ENCODE measurements around the gene BCHE.

DNA sequence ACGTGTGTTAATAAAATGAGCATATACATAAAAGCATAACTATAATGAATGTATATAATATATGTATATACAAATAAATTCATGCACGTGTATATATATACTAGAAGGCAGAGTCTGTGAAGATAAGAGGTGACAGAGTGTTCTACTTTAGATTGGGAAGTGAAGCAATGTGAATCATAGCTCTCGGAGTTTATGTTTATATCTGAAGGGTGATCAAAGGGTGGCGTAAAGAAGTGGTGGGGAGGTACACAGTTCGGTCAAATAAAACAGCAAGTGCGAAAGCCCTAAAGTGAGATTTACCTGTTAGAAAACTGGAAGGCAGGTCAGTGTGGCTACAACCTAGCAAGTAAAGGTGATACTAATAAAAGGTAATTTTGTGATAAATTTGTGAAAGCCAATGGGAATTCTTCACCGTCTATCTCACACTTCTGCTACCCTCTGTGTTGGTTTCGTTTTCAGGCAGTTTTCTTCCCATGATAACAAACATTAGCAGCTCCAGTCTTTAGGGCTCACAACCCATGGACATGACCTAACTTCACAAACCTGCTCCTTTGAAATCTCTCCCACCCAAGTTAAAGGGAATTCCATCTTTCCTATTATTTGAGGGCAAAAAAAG is 46.7 kb upstream of the BCHE start:
- TF ChIP-seq POLR2AphosphoS5 (IDR thresholded peaks at IDR 0.05; ENCODE audit: borderline replicate concordance, low read depth, low read length) = no peak
- no peak for TF ChIP-seq EZH2 (IDR thresholded peaks at IDR 0.05)

Measured in SK-N-MC (cell line).